GM12865 (cell line): ENCODE data around the gene TRIM31.

ENCODE experiments used
- DNase-seq: peaks from one replicate; pipeline ENCODE4 v3.0.0; 2010; ENCODE audit warnings: low read depth
- H3K4me3 ChIP-seq: 2 replicates; pipeline ENCODE4 v1.5.1; 2011; ENCODE audit warnings: mild to moderate bottlenecking, low read depth, low read length, control low read depth
- TF ChIP-seq, protein P1 (sequence below): IDR thresholded peaks from 2 replicates; pipeline ENCODE4 v1.5.1; 2011; ENCODE audit warnings: low read length, control low read depth, low read depth, inconsistent platforms; ENCODE audit not compliant: insufficient read depth; ENCODE audit errors: missing control alignments

The TRIM31 gene

DNA sequence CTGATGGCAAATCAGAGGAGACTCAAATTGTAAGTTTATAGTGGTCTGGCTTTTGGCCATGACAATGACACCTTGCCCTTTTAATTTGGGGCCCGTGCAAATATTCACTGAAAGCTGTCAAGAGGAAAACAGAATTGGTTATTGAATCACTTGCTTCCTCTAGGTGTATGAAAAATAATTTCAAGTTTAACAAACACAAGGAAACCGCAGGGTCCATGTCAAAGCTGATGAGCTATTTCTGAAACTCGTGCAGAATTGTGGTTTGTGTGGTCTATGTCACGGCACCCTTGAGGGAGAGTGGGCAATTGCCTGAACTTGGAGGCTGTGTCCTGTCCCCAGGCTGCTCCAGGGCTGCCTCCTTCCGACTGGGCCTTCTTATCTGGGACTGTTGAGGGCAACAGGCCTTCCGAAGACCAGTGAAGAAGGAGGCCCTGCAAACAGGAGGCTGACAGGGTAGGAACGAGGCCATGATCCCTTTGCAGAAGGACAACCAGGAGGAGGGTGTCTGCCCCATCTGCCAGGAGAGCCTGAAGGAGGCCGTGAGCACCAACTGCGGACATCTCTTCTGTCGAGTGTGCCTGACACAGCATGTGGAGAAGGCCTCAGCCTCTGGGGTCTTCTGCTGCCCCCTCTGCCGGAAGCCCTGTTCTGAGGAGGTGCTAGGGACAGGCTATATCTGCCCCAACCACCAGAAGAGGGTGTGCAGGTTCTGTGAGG lies 23.8 kb upstream of the TRIM31 start:
- TF ChIP-seq, protein P1, sequence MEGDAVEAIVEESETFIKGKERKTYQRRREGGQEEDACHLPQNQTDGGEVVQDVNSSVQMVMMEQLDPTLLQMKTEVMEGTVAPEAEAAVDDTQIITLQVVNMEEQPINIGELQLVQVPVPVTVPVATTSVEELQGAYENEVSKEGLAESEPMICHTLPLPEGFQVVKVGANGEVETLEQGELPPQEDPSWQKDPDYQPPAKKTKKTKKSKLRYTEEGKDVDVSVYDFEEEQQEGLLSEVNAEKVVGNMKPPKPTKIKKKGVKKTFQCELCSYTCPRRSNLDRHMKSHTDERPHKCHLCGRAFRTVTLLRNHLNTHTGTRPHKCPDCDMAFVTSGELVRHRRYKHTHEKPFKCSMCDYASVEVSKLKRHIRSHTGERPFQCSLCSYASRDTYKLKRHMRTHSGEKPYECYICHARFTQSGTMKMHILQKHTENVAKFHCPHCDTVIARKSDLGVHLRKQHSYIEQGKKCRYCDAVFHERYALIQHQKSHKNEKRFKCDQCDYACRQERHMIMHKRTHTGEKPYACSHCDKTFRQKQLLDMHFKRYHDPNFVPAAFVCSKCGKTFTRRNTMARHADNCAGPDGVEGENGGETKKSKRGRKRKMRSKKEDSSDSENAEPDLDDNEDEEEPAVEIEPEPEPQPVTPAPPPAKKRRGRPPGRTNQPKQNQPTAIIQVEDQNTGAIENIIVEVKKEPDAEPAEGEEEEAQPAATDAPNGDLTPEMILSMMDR, result no peak
- no peak overlapping the region for H3K4me3 ChIP-seq
- peak; percentile 39 for DNase-seq

GRCh38 chr6:30135757-30136156 lies 22.9 kb upstream of the TRIM31 start, which contains the start of gene TRIM40:
Gene TRIM40, plus strand, starts transcription at chr6:30136140. Its CDS starts 897 bp downstream, at chr6:30137037.
- TF ChIP-seq, protein P1, result no peak
- H3K4me3 ChIP-seq, result no peak within 1 kb of the TSS
- no peak for DNase-seq

DNA sequence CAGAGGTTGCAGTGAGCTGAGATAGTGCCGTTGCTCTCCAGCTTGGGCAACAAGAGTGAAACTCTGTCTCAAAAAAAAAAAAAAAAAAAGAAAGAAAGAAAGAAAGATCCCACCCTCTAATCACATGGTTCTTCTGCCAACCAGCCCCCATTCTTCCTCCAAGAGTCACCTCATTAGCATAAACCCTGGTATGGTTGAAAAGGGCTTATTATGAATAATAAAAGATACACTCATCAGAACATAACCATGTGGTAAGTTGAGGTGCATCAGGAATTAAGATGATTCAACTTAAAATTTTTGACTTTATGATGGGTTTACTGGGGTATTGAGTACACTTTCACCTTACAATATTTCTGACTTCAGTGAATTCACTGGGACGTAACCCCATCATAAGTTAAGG lies 22.3 kb upstream of the TRIM31 start:
- TF ChIP-seq, protein P1, result no peak

DNA sequence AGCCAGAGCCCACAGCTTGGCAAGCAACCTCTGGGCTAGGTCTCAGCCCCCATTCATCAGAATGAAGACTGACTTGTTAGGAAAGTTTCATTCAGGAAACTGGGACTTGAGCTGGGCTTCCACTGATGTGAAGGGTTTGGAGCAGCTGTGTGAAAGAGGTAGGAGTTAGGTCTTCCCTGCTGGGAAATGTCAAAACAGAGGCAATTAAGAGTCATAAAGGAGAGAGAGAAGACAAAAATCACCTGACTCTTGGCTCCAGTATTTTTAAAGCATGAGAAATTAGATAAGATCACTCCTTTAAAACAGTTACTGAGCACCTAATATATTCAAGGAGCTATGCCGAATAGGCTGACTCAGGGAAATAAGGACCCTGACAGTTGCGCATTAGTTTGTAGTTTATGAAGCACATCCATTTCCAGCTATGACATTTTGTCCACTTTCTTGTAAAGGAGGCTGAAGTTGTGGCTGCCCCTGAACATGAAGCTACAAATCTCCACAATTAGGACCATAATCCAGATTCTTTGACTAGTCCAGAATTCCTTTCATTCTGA lies 19.1 kb upstream of the TRIM31 start:
- H3K4me3 ChIP-seq, result no peak overlapping the region
- TF ChIP-seq, protein P1, result no peak
- no peak for DNase-seq

More for the DNA sequence above, 22.3 kb upstream of the TRIM31 start:
- H3K4me3 ChIP-seq, result no peak overlapping the region
- DNase-seq, result no peak

DNA sequence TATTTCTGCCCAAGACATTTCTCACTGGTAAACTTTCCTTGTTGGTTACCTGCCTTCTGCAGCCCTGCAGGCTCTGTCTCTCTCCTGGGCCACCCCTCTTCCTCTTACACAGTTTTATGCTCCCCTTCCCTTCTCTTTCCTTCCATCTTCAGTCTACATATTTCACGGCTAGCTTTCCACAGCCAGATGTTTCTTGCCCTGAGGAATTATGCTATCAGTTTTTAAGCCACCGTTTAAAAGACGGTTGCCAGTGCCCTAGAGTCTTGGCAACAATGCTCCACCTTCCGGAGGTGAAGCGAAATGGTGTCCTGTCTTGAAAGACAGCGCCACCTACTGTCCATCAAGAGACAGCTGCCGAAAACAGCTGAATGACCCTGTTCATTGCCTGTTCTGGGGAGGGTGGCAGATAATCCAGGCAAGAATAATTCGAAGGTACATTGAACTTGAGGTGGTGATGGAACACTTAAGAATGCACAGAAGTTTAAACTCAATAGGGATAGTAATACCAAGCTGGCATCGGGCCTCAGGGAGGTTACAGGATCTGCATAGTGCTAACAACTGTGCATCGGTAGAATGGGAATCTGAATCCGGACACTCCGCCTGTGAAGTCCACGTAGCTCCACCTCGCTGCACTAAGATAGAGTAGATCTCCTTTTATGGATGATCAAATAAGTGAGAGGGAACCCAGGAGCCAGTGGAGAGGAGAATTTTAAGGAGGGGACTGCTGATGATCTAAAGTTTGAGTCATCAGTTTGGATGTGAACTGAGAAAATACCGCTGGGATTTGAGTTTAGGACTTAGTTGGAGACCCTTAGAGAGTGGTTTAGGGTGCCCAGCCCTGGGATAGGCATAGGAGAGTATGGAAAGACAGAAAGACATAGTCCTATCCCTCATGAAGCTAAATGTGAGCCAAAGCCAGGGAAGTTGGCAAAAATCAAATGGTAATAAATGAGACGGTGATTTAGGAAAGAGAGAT lies 18.3 kb upstream of the TRIM31 start:
- no peak overlapping the region for H3K4me3 ChIP-seq
- TF ChIP-seq, protein P1, result peak; percentile 97
- peak; percentile 87 for DNase-seq

- no peak for DNase-seq
- no peak overlapping the region for H3K4me3 ChIP-seq
- TF ChIP-seq, protein P1, result no peak
Measured at GRCh38 chr6:30130179-30130679, 17.3 kb upstream of the TRIM31 start.
